ENCODE measurements around the gene ATG2A. TPM values are rescaled to one million over a fixed set of nuclear protein-coding genes. Genes with fewer than 3 reads are reported as not detected.

ATG2A gene
- total and polyA plus RNA-seq, 9 of the 15 experiments (the other 6 are each of a cell fraction or from before 2014, with no cell fraction given) = 0.25 to 45.9 (median 5.2) TPM

DNA sequence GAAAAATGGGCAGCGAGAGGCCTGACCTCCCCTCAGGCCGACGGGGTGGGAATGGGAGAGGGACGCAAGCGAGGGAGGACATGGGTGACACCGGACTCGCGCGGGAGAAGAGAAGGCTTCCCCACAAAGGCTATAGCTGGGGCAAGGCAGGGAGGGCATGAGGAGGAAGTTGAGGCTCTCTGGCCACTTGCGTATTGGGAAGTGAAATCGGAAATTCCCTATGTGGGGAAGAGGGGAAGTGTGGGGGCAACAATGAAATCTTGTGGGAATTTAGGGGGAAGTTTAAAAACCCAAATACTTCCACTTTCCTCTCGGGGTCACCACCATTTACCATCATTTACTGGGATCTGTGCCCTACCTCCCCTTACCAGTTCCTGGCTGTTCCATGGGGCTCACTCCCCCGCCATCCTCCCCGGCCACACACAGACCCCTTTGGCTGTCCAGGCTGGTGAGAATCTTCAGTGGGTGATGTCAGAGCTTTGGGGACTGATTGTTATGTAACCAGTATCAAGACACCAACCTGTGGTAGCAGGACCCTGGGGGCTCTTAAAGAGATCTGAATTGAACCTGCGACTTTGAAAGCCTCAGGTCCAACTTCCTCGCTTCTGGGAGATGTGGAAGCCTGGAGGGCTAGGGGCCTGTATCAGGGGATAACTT is 37.6 kb downstream of the ATG2A start (continued):
- TF ChIP-seq, protein P1, sequence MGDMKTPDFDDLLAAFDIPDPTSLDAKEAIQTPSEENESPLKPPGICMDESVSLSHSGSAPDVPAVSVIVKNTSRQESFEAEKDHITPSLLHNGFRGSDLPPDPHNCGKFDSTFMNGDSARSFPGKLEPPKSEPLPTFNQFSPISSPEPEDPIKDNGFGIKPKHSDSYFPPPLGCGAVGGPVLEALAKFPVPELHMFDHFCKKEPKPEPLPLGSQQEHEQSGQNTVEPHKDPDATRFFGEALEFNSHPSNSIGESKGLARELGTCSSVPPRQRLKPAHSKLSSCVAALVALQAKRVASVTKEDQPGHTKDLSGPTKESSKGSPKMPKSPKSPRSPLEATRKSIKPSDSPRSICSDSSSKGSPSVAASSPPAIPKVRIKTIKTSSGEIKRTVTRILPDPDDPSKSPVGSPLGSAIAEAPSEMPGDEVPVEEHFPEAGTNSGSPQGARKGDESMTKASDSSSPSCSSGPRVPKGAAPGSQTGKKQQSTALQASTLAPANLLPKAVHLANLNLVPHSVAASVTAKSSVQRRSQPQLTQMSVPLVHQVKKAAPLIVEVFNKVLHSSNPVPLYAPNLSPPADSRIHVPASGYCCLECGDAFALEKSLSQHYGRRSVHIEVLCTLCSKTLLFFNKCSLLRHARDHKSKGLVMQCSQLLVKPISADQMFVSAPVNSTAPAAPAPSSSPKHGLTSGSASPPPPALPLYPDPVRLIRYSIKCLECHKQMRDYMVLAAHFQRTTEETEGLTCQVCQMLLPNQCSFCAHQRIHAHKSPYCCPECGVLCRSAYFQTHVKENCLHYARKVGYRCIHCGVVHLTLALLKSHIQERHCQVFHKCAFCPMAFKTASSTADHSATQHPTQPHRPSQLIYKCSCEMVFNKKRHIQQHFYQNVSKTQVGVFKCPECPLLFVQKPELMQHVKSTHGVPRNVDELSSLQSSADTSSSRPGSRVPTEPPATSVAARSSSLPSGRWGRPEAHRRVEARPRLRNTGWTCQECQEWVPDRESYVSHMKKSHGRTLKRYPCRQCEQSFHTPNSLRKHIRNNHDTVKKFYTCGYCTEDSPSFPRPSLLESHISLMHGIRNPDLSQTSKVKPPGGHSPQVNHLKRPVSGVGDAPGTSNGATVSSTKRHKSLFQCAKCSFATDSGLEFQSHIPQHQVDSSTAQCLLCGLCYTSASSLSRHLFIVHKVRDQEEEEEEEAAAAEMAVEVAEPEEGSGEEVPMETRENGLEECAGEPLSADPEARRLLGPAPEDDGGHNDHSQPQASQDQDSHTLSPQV (IDR thresholded peaks at IDR 0.05) = no peak
- TF ChIP-seq BDP1 (IDR thresholded peaks at IDR 0.05; ENCODE audit: insufficient read depth, insufficient read length) (no peak), RBBP5 (IDR thresholded peaks at IDR 0.05; ENCODE audit: borderline replicate concordance, insufficient read depth, low read length, poor library complexity, severe bottlenecking) (no peak), SMARCA5 (IDR thresholded peaks at IDR 0.05) (no peak), NCOA2 (IDR thresholded peaks at IDR 0.05; ENCODE audit: partially characterized antibody in 2 of 2) (no peak), TOE1 (IDR thresholded peaks at IDR 0.05; ENCODE audit: borderline replicate concordance) (no peak), TOE1 (CRISPR knock-in tag; IDR thresholded peaks at IDR 0.05; ENCODE audit: borderline replicate concordance, low read depth) (no peak), TGIF2 (CRISPR knock-in tag; IDR thresholded peaks at IDR 0.05) (no peak), NFE2 (IDR thresholded peaks at IDR 0.05; ENCODE audit: low read depth) (no peak), CCAR2 (IDR thresholded peaks at IDR 0.05; ENCODE audit: low read depth, low read length) (no peak), YBX1 (IDR thresholded peaks at IDR 0.05) (no peak), RBM34 (IDR thresholded peaks at IDR 0.05; ENCODE audit: borderline replicate concordance, insufficient read depth, low read length) (no peak)
- TF ChIP-seq, protein P2, sequence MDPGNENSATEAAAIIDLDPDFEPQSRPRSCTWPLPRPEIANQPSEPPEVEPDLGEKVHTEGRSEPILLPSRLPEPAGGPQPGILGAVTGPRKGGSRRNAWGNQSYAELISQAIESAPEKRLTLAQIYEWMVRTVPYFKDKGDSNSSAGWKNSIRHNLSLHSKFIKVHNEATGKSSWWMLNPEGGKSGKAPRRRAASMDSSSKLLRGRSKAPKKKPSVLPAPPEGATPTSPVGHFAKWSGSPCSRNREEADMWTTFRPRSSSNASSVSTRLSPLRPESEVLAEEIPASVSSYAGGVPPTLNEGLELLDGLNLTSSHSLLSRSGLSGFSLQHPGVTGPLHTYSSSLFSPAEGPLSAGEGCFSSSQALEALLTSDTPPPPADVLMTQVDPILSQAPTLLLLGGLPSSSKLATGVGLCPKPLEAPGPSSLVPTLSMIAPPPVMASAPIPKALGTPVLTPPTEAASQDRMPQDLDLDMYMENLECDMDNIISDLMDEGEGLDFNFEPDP (CRISPR knock-in tag; IDR thresholded peaks at IDR 0.05) = no peak
- TF ChIP-seq, protein P3, sequence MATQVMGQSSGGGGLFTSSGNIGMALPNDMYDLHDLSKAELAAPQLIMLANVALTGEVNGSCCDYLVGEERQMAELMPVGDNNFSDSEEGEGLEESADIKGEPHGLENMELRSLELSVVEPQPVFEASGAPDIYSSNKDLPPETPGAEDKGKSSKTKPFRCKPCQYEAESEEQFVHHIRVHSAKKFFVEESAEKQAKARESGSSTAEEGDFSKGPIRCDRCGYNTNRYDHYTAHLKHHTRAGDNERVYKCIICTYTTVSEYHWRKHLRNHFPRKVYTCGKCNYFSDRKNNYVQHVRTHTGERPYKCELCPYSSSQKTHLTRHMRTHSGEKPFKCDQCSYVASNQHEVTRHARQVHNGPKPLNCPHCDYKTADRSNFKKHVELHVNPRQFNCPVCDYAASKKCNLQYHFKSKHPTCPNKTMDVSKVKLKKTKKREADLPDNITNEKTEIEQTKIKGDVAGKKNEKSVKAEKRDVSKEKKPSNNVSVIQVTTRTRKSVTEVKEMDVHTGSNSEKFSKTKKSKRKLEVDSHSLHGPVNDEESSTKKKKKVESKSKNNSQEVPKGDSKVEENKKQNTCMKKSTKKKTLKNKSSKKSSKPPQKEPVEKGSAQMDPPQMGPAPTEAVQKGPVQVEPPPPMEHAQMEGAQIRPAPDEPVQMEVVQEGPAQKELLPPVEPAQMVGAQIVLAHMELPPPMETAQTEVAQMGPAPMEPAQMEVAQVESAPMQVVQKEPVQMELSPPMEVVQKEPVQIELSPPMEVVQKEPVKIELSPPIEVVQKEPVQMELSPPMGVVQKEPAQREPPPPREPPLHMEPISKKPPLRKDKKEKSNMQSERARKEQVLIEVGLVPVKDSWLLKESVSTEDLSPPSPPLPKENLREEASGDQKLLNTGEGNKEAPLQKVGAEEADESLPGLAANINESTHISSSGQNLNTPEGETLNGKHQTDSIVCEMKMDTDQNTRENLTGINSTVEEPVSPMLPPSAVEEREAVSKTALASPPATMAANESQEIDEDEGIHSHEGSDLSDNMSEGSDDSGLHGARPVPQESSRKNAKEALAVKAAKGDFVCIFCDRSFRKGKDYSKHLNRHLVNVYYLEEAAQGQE (IDR thresholded peaks at IDR 0.05; ENCODE audit: borderline replicate concordance) = no peak
- TF ChIP-seq, protein P3 (CRISPR knock-in tag; IDR thresholded peaks at IDR 0.05; ENCODE audit: low read depth) = no peak

All from K562 (cell line).